Gastroesophageal sphincter (tissue), 4 donors: ENCODE measurements around the gene ZNF487. TPM values are rescaled to one million over a fixed set of nuclear protein-coding genes. Genes with fewer than 3 reads are reported as not detected.
"Not testable (repeated sequence)": the region's sequence is repeated elsewhere in the genome, so short reads cannot be mapped to it uniquely, and the experiment has no call there.

Experiments
- ATAC-seq: fragments of 150-250 bp; one replicate; pipeline ENCODE4 v1.9.1; 2016; ENCODE audit warnings: mild to moderate bottlenecking, moderate library complexity
- H3K27ac ChIP-seq, 4 donors: fragments of 200-600 bp; sonication (generic) in 3 of 4; 1 replicate in 3 of 4; 2 replicates in 1 of 4; pipeline ENCODE4 v1.5.1; 2016 to 2019
- H3K27me3 ChIP-seq: fragments of 200-600 bp; sonication (generic); one replicate; pipeline ENCODE4 v1.5.1; 2019
- H3K36me3 ChIP-seq, 2 donors: fragments of 200-600 bp; sonication (generic); one replicate each; pipeline ENCODE4 v1.5.1; 2019; ENCODE audit warnings: control low read depth in 1 of 2
- H3K4me1 ChIP-seq, 3 donors: fragments of 200-600 bp; sonication (generic); 1 replicate in 2 of 3; 2 replicates in 1 of 3; pipeline ENCODE4 v1.5.1; 2016 to 2019; ENCODE audit warnings: control low read depth in 2 of 3
- H3K4me3 ChIP-seq, 2 donors: fragments of 200-600 bp; sonication (generic); one replicate each; pipeline ENCODE4 v1.5.1; 2019; ENCODE audit warnings: mild to moderate bottlenecking in 1 of 2, moderate library complexity in 1 of 2
- H3K9me3 ChIP-seq, 3 donors: fragments of 200-600 bp; sonication (generic); one replicate each; pipeline ENCODE4 v1.5.1; 2017 to 2019; ENCODE audit warnings: control low read depth in 2 of 3
- CTCF ChIP-seq, 4 experiments: fragments of 200-600 bp in 2 of 4; fragments of 450-650 bp in 2 of 4; sonication (generic) in 1 of 4; IDR thresholded peaks; one replicate each; pipeline ENCODE4 v1.5.1; 2017 to 2019; ENCODE audit warnings: antibody characterized with exemption in 4 of 4, mild to moderate bottlenecking in 2 of 4, moderate library complexity in 2 of 4
- EP300 ChIP-seq: sonication (generic); formaldehyde crosslinking; IDR thresholded peaks from one replicate; pipeline ENCODE4 v1.6.1; 2017; ENCODE audit warnings: antibody characterized with exemption, mild to moderate bottlenecking
- POLR2A ChIP-seq, 2 donors: fragments of 450-650 bp; IDR thresholded peaks; one replicate each; pipeline ENCODE4 v1.6.1; 2017; ENCODE audit warnings: antibody characterized with exemption in 2 of 2, mild to moderate bottlenecking in 2 of 2, moderate library complexity in 1 of 2
- POLR2AphosphoS5 ChIP-seq: sonication (generic); formaldehyde crosslinking; IDR thresholded peaks from one replicate; pipeline ENCODE4 v1.6.1; 2017; ENCODE audit warnings: antibody characterized with exemption
- WGBS, 2 donors: methylation state at CpG; one replicate each; pipeline ENCODE4 v1.1.5; 2018; ENCODE audit warnings: low coverage in 1 of 2; 5-methylcytosine and 5-hydroxymethylcytosine counted together
- total RNA-seq, 4 donors: library from RNA; depleted of rRNA; stranded (reverse); fragments of >200 nt; gene quantifications; one replicate each; pipeline ENCODE4 v1.1.0, GENCODE V29; 2016

ZNF487 gene
- total RNA-seq, 4 donors from 2014 or later, result 5.1 to 22.4 (median 14.0) TPM

GRCh38 chr10:43453266-43453831, 16.4 kb downstream of the ZNF487 start:
- H3K36me3 ChIP-seq, result no peaks in the 10 kb centered on the region
- no peaks in the 10 kb centered on the region for H3K9me3 ChIP-seq
- ATAC-seq, result no peak
- WGBS, 2 donors, result 62 to 63% methylated on average over 4 of the region's 4 CpGs
- TF ChIP-seq POLR2A (IDR thresholded peaks at IDR 0.05) (no peak), EP300 (no peak), CTCF (IDR thresholded peaks at IDR 0.05) (no peak), POLR2AphosphoS5 (no peak)
- H3K27ac ChIP-seq, result peak overlapping the region in 1 of 4 donors; percentile 91
- H3K4me3 ChIP-seq, result no peak overlapping the region
- no peaks in the 10 kb centered on the region for H3K27me3 ChIP-seq
- H3K4me1 ChIP-seq, result peaks cover 0 to 12% (median 9%) of the 10 kb centered on the region in 3 donors

GRCh38 chr10:43454025-43454424, 17.1 kb downstream of the ZNF487 start:
- not testable (repeated sequence) for ATAC-seq, H3K9me3 ChIP-seq, H3K4me3 ChIP-seq, H3K27me3 ChIP-seq, H3K36me3 ChIP-seq
- Histone ChIP-seq H3K27ac (peak overlapping the region in 2 of 4 donors; percentile 91 to 92), H3K4me1 (peaks cover 0 to 12% (median 9%) of the 10 kb centered on the region in 3 donors)
- WGBS, 2 donors, result 87 to 93% methylated on average over 7 to 9 of the region's 9 CpGs

- ATAC-seq, H3K36me3 ChIP-seq, H3K27me3 ChIP-seq, H3K9me3 ChIP-seq: not testable (repeated sequence)
- H3K4me3 ChIP-seq, result peak overlapping the region in 1 of 2 donors; percentile 59
- 95 to 98% methylated on average over 8 to 12 of the region's 15 CpGs for WGBS, 2 donors
- peaks cover 0 to 12% (median 9%) of the 10 kb centered on the region in 3 donors for H3K4me1 ChIP-seq
- peak overlapping the region; percentile 63 to 92 (median 90) for H3K27ac ChIP-seq
These were observed 19.6 kb downstream of the ZNF487 start for GRCh38 chr10:43456561-43456960.

- Histone ChIP-seq H3K27ac (no peak overlapping the region), H3K4me1 (peaks cover 0 to 12% (median 9%) of the 10 kb centered on the region in 3 donors), H3K27me3 (no peaks in the 10 kb centered on the region), H3K36me3 (no peaks in the 10 kb centered on the region), H3K4me3 (no peak overlapping the region), H3K9me3 (no peaks in the 10 kb centered on the region)
- 74% methylated on average over 3 of the region's 3 CpGs; no CpG with 5 or more reads in 1 of the 2 donors for WGBS, 2 donors
- TF ChIP-seq EP300 (no peak), CTCF (IDR thresholded peaks at IDR 0.05) (no peak), POLR2AphosphoS5 (no peak), POLR2A (IDR thresholded peaks at IDR 0.05) (no peak)
- no peak for ATAC-seq
These were observed 21.3 kb downstream of the ZNF487 start for GRCh38 chr10:43458227-43458626.

- TF ChIP-seq CTCF (IDR thresholded peaks at IDR 0.05), result peak in 3 of 4 experiments; percentile 63 to 70 (median 68)
- no peak for TF ChIP-seq POLR2AphosphoS5
- ATAC-seq, result peak; percentile 55
- H3K4me3 ChIP-seq, result no peak overlapping the region
These were observed 25.0 kb downstream of the ZNF487 start for GRCh38 chr10:43461950-43462349.

GRCh38 chr10:43465086-43465735, 28.3 kb downstream of the ZNF487 start:
- H3K36me3 ChIP-seq, H3K4me1 ChIP-seq: not testable (repeated sequence)
- WGBS, 2 donors, result no CpG with 5 or more reads among the region's 49 CpGs

More at GRCh38 chr10:43461950-43462349, 25.0 kb downstream of the ZNF487 start:
- no peaks in the 10 kb centered on the region for H3K27me3 ChIP-seq
- no peak overlapping the region for H3K27ac ChIP-seq
- H3K9me3 ChIP-seq, result no peaks in the 10 kb centered on the region
- H3K4me1 ChIP-seq, result no peaks in the 10 kb centered on the region
- WGBS, 2 donors, result 0 to 26% methylated on average over 1 to 5 of the region's 5 CpGs
- no peaks in the 10 kb centered on the region for H3K36me3 ChIP-seq

GRCh38 chr10:43465736-43466120, 28.8 kb downstream of the ZNF487 start:
- H3K27me3 ChIP-seq, H3K4me1 ChIP-seq, ATAC-seq, H3K36me3 ChIP-seq, H3K4me3 ChIP-seq, H3K27ac ChIP-seq, H3K9me3 ChIP-seq: not testable (repeated sequence)
- WGBS, 2 donors, result no CpG with 5 or more reads among the region's 24 CpGs

More at GRCh38 chr10:43465086-43465735, 28.3 kb downstream of the ZNF487 start:
- H3K27me3 ChIP-seq, H3K9me3 ChIP-seq, ATAC-seq, H3K27ac ChIP-seq, H3K4me3 ChIP-seq: not testable (repeated sequence)
